ENCODE measurements around the gene TRIAP1.

DNA sequence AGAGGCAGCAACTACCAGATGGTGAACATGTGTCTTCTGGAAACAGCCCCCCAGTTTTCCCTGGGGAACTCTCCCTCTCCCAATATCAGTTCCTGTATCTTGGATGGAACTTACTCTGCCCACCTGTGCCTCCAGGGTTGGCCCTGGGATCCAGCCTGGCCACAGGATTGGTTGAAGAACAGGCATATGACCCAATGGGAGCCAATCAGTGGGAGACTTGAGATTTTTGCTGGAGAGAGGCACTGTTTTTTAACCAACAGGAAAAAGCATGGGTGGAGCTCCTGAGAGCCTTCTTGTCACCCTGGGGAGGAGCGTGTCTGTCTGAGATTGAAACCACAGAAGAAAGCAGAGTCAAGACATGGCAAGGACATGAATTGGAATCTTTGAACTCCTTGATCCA, 41.9 kb downstream of the TRIAP1 start:
- TF ChIP-seq FOXA1 (IDR thresholded peaks at IDR 0.05), result no peak
- TF ChIP-seq SP1 (IDR thresholded peaks at IDR 0.05), result no peak
- TF ChIP-seq FOXM1 (IDR thresholded peaks at IDR 0.05; ENCODE audit: borderline replicate concordance), result no peak
- TF ChIP-seq ZNF384 (IDR thresholded peaks at IDR 0.05), result no peak
- TF ChIP-seq BHLHE40 (IDR thresholded peaks at IDR 0.05; ENCODE audit: borderline replicate concordance), result no peak
